ENCODE results near the gene ADAMTSL5. TPM values are rescaled to one million over a fixed set of nuclear protein-coding genes. Genes with fewer than 3 reads are reported as not detected.

The ADAMTSL5 gene
- total and polyA plus RNA-seq, 9 of the 15 experiments (the other 6 are each of a cell fraction or from before 2014, with no cell fraction given) = 1.0 to 11.6 (median 4.1) TPM

DNA sequence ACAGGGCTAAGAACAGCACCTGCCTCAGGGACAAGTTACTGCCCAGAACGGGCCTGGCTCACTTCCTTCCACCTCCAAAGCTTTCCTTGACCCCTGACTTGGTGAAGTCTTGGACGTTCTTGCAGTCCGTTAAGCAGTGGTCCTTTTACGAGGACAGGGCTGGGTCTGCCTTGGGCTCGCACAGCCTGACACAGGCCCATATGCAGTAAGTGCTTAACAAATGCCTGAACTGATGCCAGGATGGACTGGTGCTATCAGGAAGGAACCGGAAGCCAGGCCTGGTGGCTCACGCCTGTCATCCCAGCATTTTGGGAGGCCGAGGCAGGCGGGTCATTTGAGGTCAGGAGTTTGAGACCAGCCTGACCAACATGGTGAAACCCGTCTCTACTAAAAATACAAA is 9.2 kb upstream of the ADAMTSL5 start (continued):
- no peak for TF ChIP-seq SIX5 (IDR thresholded peaks at IDR 0.05; ENCODE audit: borderline replicate concordance in 1 of 2, insufficient read depth in 1 of 2, low read depth in 1 of 2, low read length in 2 of 2)
- no peak for TF ChIP-seq ADNP (tag; IDR thresholded peaks at IDR 0.05)
- no peak for TF ChIP-seq CBFB (CRISPR knock-in tag; IDR thresholded peaks at IDR 0.05)
- no peak for TF ChIP-seq MAZ (CRISPR knock-in tag; conservative IDR thresholded peaks at IDR 0.05 in 1 of 2, IDR thresholded peaks at IDR 0.05 in 1 of 2)
- no peak for TF ChIP-seq POLR2G (IDR thresholded peaks at IDR 0.05; ENCODE audit: low read depth, low read length)
- TF ChIP-seq MEF2D (tag; conservative IDR thresholded peaks at IDR 0.05; ENCODE audit: low read depth) = no peak
- no peak for TF ChIP-seq TAF7 (tag; IDR thresholded peaks at IDR 0.05)
- TF ChIP-seq KLF10 (CRISPR knock-in tag; IDR thresholded peaks at IDR 0.05) = no peak
- TF ChIP-seq KLF13 (tag; IDR thresholded peaks at IDR 0.05; ENCODE audit: borderline replicate concordance, low read depth) = no peak
- no peak for TF ChIP-seq POLR2A (conservative IDR thresholded peaks at IDR 0.05)

DNA sequence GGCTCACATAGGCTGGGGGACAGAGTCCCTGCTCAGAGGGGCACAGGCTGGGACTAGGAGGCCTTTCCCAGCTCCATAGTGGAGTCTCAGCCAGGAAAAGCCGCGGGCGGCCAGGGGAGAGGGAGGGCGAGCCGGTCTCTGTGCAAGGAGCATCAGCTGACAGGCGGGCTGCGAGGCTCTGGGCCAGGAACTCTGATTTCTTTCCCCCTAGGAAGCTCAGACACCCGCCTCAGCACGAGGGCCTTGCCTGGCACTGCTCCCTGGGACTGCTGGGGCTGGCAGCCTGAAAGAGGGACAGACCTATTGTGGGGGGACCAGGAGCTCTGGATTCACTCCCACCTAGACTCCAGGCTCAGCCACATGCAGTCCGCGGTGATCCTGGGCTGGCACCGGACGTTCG is 8.8 kb upstream of the ADAMTSL5 start:
- Histone ChIP-seq H3K9me3 (replicated peaks; ENCODE audit: control insufficient read depth, insufficient read depth, low read depth, low read length) (no peaks in the 10 kb centered on the region; the same call in 1 of the 2 replicates), H4K20me1 (replicated peaks; ENCODE audit: control insufficient read depth, insufficient read depth, low read length) (peaks cover 11% of the 10 kb centered on the region), H3K9ac (ENCODE audit: insufficient read depth in 1 of 2, low read depth in 2 of 2, low read length in 2 of 2) (no peak overlapping the region), H3K36me3 (ENCODE audit: control insufficient read depth, insufficient read depth, low read length) (no peaks in the 10 kb centered on the region), H3K4me2 (ENCODE audit: insufficient read depth, low read length) (no peak overlapping the region), H3K27me3 (ENCODE audit: control insufficient read depth in 2 of 2, insufficient read depth in 2 of 2, low read length in 2 of 2) (peaks cover 11 to 28% of the 10 kb centered on the region in 2 experiments; a peak in 4 of 5 replicates), H3K4me3 (no peak overlapping the region), H3K79me2 (ENCODE audit: control insufficient read depth, insufficient read depth, low read length) (no peaks in the 10 kb centered on the region), H2AFZ (ENCODE audit: low read depth, low read length) (no peak overlapping the region), H3K4me1 (replicated peaks in 1 of 2; ENCODE audit: control insufficient read depth in 2 of 2, insufficient read depth in 2 of 2, low read length in 2 of 2) (peaks cover 3 to 50% of the 10 kb centered on the region in 2 experiments; a peak in 3 of 5 replicates), H3K27ac (ENCODE audit: extremely low read depth, low read depth, low read length) (no peak overlapping the region), H3K9me1 (ENCODE audit: control insufficient read depth, insufficient read depth, low read length) (no peaks in the 10 kb centered on the region)
- BruUV-seq (replicated peaks) = no TSS peak
- intact Hi-C loops (cut with micrococcal nuclease) (no loop called here), in situ Hi-C loops (cut with MboI) (no loop called here)
- FAIRE-seq = no peak
- ChIA-PET POLR2A (interaction anchor here (0.6 to 0.8 kb wide), 3 partner anchors 20 to 248 kb away, joined by 3 read pairs; no protein-coding TSS in a partner anchor), CTCF (ENCODE audit: low intra/inter-chr PET ratio) (no interaction called here)
- TF ChIP-seq EWSR1 (IDR thresholded peaks at IDR 0.05; ENCODE audit: borderline replicate concordance, low read depth, partially characterized antibody) (no peak), HNRNPUL1 (IDR thresholded peaks at IDR 0.05; ENCODE audit: low read length) (no peak), ZC3H4 (CRISPR knock-in tag; IDR thresholded peaks at IDR 0.05; ENCODE audit: borderline replicate concordance) (no peak), TOE1 (IDR thresholded peaks at IDR 0.05; ENCODE audit: borderline replicate concordance) (no peak), TOE1 (CRISPR knock-in tag; IDR thresholded peaks at IDR 0.05; ENCODE audit: borderline replicate concordance, low read depth) (no peak), ASH1L (IDR thresholded peaks at IDR 0.05; ENCODE audit: borderline replicate concordance, low read depth, partially characterized antibody) (no peak)
- TF ChIP-seq, protein P1, sequence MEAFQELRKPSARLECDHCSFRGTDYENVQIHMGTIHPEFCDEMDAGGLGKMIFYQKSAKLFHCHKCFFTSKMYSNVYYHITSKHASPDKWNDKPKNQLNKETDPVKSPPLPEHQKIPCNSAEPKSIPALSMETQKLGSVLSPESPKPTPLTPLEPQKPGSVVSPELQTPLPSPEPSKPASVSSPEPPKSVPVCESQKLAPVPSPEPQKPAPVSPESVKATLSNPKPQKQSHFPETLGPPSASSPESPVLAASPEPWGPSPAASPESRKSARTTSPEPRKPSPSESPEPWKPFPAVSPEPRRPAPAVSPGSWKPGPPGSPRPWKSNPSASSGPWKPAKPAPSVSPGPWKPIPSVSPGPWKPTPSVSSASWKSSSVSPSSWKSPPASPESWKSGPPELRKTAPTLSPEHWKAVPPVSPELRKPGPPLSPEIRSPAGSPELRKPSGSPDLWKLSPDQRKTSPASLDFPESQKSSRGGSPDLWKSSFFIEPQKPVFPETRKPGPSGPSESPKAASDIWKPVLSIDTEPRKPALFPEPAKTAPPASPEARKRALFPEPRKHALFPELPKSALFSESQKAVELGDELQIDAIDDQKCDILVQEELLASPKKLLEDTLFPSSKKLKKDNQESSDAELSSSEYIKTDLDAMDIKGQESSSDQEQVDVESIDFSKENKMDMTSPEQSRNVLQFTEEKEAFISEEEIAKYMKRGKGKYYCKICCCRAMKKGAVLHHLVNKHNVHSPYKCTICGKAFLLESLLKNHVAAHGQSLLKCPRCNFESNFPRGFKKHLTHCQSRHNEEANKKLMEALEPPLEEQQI (IDR thresholded peaks at IDR 0.05) = no peak
- no peak for ATAC-seq
- no peak for DNase-seq (ENCODE audit: extremely low read depth in 1 of 4, low spot score in 3 of 4)
- 68% methylated on average over 9 of the region's 14 CpGs for WGBS (ENCODE audit: insufficient coverage, low coverage, missing lambda C conversion rate)
